Lower leg skin (tissue), 4 donors: Measurements from ENCODE around the gene LRRC55. TPM values are rescaled to one million over a fixed set of nuclear protein-coding genes. Genes with fewer than 3 reads are reported as not detected.

ENCODE experiments used
- DNase-seq, 2 donors: peaks; one replicate each; pipeline ENCODE4 v3.0.0-alpha.2; 2019; ENCODE audit warnings: low spot score in 2 of 2
- H3K4me3 ChIP-seq: fragments of 200-600 bp; sonication (generic); 2 replicates; pipeline ENCODE4 v1.5.1; 2017; ENCODE audit warnings: mild to moderate bottlenecking, low read depth; ENCODE audit not compliant: poor library complexity, severe bottlenecking
- CTCF ChIP-seq, 3 donors: fragments of 450-650 bp; IDR thresholded peaks; one replicate each; pipeline ENCODE4 v1.5.1; 2016; ENCODE audit warnings: antibody characterized with exemption in 3 of 3, mild to moderate bottlenecking in 3 of 3, moderate library complexity in 2 of 3
- POLR2A ChIP-seq, 2 donors: fragments of 450-650 bp; IDR thresholded peaks; one replicate each; pipeline ENCODE4 v1.6.1; 2016 to 2017; ENCODE audit warnings: antibody characterized with exemption in 2 of 2, mild to moderate bottlenecking in 1 of 2, moderate library complexity in 1 of 2
- WGBS, 2 donors: methylation state at CpG; one replicate each; pipeline ENCODE4 v1.1.5; 2018; 5-methylcytosine and 5-hydroxymethylcytosine counted together
- intact Hi-C: fragments of 100-400 bp; cut with DNase I; formaldehyde crosslinking; loops from one replicate; pipeline ENCODE4 v1.15.0; 2023; ENCODE audit warnings: low total_unique reads
- total RNA-seq, 4 donors: library from RNA; depleted of rRNA; stranded (reverse); fragments of >200 nt; gene quantifications; one replicate each; pipeline ENCODE4 v1.1.0, GENCODE V29; 2016

Gene LRRC55
- total RNA-seq, 4 donors from 2014 or later, result 0.08 to 0.15 TPM; not detected in 2

DNA sequence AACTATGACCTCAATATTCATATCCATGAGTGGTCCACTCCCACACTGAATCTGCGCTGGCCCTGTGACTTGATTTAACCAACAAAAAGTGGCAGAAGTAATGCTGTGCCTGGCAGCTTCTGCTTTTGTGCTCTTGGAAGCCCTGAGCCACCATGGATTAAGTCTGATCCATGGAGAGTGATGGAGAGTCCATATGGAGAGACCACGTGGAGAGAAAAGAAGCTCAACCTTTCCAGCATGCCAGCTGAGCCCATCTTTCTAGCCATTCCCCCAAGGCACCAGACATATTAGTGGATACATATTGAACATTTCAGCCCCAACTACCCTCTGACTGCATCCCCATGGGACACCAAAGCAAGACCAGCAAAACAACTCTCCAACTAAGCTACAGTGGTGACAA is 16.0 kb downstream of the LRRC55 start:
- intact Hi-C loops, result no loop called here
- TF ChIP-seq POLR2A (IDR thresholded peaks at IDR 0.05) (no peak), CTCF (IDR thresholded peaks at IDR 0.05) (no peak)
- WGBS, 2 donors, result 85 to 92% methylated on average over 2 of the region's 2 CpGs
- DNase-seq, result no peak
- no peak overlapping the region for H3K4me3 ChIP-seq

GRCh38 chr11:57199330-57199729 is 17.6 kb downstream of the LRRC55 start:
- intact Hi-C loops, result no loop called here
- no peak for TF ChIP-seq CTCF (IDR thresholded peaks at IDR 0.05)
- no peak for DNase-seq
- 91 to 92% methylated on average over 11 of the region's 11 CpGs for WGBS, 2 donors
- H3K4me3 ChIP-seq, result no peak overlapping the region

DNA sequence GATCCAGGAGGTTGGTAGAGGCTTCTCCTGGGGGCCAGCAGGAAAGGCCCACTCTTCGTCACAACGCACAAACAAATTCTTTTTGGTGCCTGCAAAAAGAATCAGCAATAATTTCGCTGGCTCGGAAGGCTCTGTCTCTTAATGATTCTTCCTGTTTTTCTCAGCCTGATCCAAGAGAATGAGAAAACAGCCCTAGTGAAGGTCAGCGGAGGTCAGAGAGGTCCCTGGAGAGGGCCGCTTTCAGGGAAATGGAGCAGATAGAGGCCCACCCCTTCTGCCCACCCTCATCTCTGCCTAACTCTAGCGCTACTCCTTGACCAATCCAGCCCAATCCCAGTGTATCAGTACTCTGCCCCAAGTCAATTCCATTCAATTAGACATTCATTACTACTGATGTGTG is 19.2 kb downstream of the LRRC55 start:
- DNase-seq, result no peak
- WGBS, 2 donors, result 66 to 75% methylated on average over 7 of the region's 7 CpGs
- no peak overlapping the region for H3K4me3 ChIP-seq
- intact Hi-C loops, result no loop called here
- TF ChIP-seq POLR2A (IDR thresholded peaks at IDR 0.05) (no peak), CTCF (IDR thresholded peaks at IDR 0.05) (no peak)

DNA sequence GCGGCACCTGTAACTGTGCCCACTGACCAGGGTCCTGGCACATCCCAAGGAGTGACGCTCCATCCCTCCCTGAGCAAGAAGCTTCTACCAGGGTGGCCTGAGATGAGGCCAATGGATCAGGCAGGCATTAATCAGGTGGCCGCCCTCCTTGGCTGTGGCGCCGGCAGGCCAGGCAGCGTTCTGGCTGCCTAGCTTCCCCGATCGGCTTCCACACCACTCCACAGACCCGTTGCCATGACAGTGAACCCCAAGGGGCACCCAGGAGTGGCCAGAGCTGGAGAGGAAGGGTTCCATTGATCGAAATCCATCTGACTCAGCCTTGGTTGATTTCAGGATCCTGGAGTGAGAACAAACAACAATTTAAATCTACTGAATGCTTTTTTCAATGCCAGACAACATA is 20.5 kb downstream of the LRRC55 start:
- TF ChIP-seq POLR2A (IDR thresholded peaks at IDR 0.05) (no peak), CTCF (IDR thresholded peaks at IDR 0.05) (no peak)
- no peak overlapping the region for H3K4me3 ChIP-seq
- no peak for DNase-seq
- intact Hi-C loops, result no loop called here
- 69 to 78% methylated on average over 10 of the region's 10 CpGs for WGBS, 2 donors

DNA sequence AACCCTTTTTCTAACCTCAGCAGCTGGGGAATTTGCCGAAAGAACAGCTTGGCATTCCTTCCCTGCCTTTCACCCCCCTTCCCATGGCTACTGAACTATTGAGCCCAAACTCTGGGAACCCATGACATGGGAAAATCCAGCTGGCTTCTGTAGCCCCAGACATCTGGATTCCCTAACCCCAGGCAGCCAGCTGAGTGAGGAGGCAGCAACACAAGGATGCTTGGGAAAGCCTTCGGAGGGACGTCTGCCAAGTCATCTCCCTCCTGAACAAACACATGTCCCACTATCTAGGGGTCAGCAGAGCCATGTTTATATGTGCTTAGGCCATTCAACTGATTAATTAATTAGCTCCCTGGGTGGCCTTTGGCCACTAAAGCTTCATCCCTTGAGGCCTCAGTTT is 21.6 kb downstream of the LRRC55 start:
- DNase-seq, result no peak
- WGBS, 2 donors, result 49 to 58% methylated on average over 3 of the region's 3 CpGs
- no peak for TF ChIP-seq CTCF (IDR thresholded peaks at IDR 0.05)
- no peak for TF ChIP-seq POLR2A (IDR thresholded peaks at IDR 0.05)
- H3K4me3 ChIP-seq, result no peak overlapping the region
- intact Hi-C loops, result no loop called here

- 71 to 77% methylated on average over 7 of the region's 7 CpGs for WGBS, 2 donors
- no peak for DNase-seq
- H3K4me3 ChIP-seq, result no peak overlapping the region
- intact Hi-C loops, result no loop called here
- TF ChIP-seq CTCF (IDR thresholded peaks at IDR 0.05), result no peak
- TF ChIP-seq POLR2A (IDR thresholded peaks at IDR 0.05), result no peak
Measured at GRCh38 chr11:57203882-57204480, 22.2 kb downstream of the LRRC55 start.
